Left lung (tissue), 10 donors: ENCODE measurements around the gene PDILT. TPM values are rescaled to one million over a fixed set of nuclear protein-coding genes. Genes with fewer than 3 reads are reported as not detected.
"Not testable (repeated sequence)": the region's sequence is repeated elsewhere in the genome, so short reads cannot be mapped to it uniquely, and the experiment has no call there.

ENCODE experiments used
- ATAC-seq: fragments of 200-7000 bp; cut with Tn5 transposase; one replicate; pipeline ENCODE4 v1.9.1; 2020; ENCODE audit warnings: moderate library complexity
- DNase-seq, 4 donors: peaks; one replicate each; pipeline ENCODE4 v3.0.0-alpha.2; 2013 to 2020
- H3K27ac ChIP-seq, 2 donors: fragments of 200-600 bp; sonication (generic) in 1 of 2; one replicate each; pipeline versions ENCODE4 v1.5.0 to v1.8.0; 2020 to 2021
- H3K27me3 ChIP-seq, 2 donors: fragments of 200-600 bp; sonication (generic) in 1 of 2; one replicate each; pipeline versions ENCODE4 v1.5.0 to v1.8.0; 2020 to 2021
- H3K36me3 ChIP-seq, 2 donors: fragments of 200-600 bp; sonication (generic) in 1 of 2; one replicate each; pipeline versions ENCODE4 v1.5.0 to v1.8.0; 2020 to 2021
- H3K4me1 ChIP-seq, 2 donors: fragments of 200-600 bp; one replicate each; pipeline ENCODE4 v1.8.0; 2021
- H3K4me3 ChIP-seq, 2 donors: fragments of 200-600 bp; sonication (generic) in 1 of 2; one replicate each; pipeline versions ENCODE4 v1.5.0 to v1.8.0; 2020 to 2021; ENCODE audit warnings: mild to moderate bottlenecking in 1 of 2
- H3K9me3 ChIP-seq, 2 donors: fragments of 200-600 bp; sonication (generic) in 1 of 2; one replicate each; pipeline versions ENCODE4 v1.5.0 to v1.8.0; 2020 to 2021
- CTCF ChIP-seq, 2 donors: fragments of 200-600 bp; sonication (generic) in 1 of 2; IDR thresholded peaks; one replicate each; pipeline versions ENCODE4 v1.5.0 to v1.8.0; 2021; ENCODE audit warnings: antibody characterized with exemption in 2 of 2
- intact Hi-C, 2 donors: fragments of 100-400 bp; cut with DNase I; formaldehyde crosslinking; loops; one replicate each; pipeline versions ENCODE4 v1.11.2 to v1.14.2; 2022
- polyA plus RNA-seq, 6 donors: library from polyadenylated mRNA; unstranded; fragments of 120-200 nt; gene quantifications; one replicate each; pipeline ENCODE4 v1.2.1, GENCODE V29; 2013; ENCODE audit not compliant: insufficient read length in 6 of 6
- total RNA-seq, 2 donors: library from RNA; stranded (reverse); fragmentation: NEBNext Ultra II Directional; extraction: Animal tissue kit (Norgen Biotek cat#: 25700); gene quantifications; one replicate each; pipeline ENCODE4 v1.2.1, GENCODE V29; 2021
- donor health status: DM: no; HTN: yes; CAD: no.
- donor health status: DM: no; HTN: no; CAD: no.

PDILT gene
- total and polyA plus RNA-seq, 8 donors: not detected

GRCh38 chr16:20314575-20314974 is 90.0 kb downstream of the PDILT start:
- H3K36me3 ChIP-seq: no peaks in the 10 kb centered on the region
- no peaks in the 10 kb centered on the region for H3K27me3 ChIP-seq
- no peak for TF ChIP-seq CTCF (IDR thresholded peaks at IDR 0.05)
- DNase-seq (no peak), ATAC-seq (no peak)
- H3K9me3 ChIP-seq: no peaks in the 10 kb centered on the region
- H3K4me3 ChIP-seq: no peak overlapping the region
- no peaks in the 10 kb centered on the region for H3K4me1 ChIP-seq
- H3K27ac ChIP-seq: no peak overlapping the region
- intact Hi-C loops: no loop called here

DNA sequence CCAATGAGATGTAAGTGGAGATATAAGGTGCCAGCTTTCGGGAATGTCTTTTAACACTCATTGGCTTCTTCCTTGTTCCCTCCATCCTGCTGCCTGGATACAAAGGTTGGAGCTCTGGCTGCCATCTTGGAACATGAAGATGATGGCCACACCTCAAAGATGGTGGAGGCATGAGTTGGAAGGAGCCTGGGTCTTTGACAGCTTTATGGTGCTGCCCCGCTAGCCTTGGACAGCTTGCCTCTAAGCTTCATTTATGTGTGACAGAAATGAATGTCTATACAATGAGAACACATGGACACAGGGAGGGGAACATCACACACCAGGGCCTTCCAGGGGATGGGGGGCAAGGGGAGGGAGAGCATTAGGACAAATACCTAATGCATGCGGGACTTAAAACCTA is 90.8 kb downstream of the PDILT start:
- Histone ChIP-seq H3K36me3 (no peaks in the 10 kb centered on the region), H3K27me3 (no peaks in the 10 kb centered on the region), H3K27ac (no peak overlapping the region), H3K9me3 (no peaks in the 10 kb centered on the region), H3K4me1 (no peaks in the 10 kb centered on the region), H3K4me3 (no peak overlapping the region)
- DNase-seq (no peak), ATAC-seq (no peak)
- intact Hi-C loops: no loop called here
- no peak for TF ChIP-seq CTCF (IDR thresholded peaks at IDR 0.05)

GRCh38 chr16:20312536-20313095 is 91.9 kb downstream of the PDILT start:
- H3K9me3 ChIP-seq, H3K27ac ChIP-seq, H3K4me1 ChIP-seq, ATAC-seq, H3K36me3 ChIP-seq, H3K27me3 ChIP-seq, H3K4me3 ChIP-seq, DNase-seq, intact Hi-C loops: not testable (repeated sequence)

- no peak for TF ChIP-seq CTCF (IDR thresholded peaks at IDR 0.05)
- H3K27me3 ChIP-seq: no peaks in the 10 kb centered on the region
- H3K27ac ChIP-seq: no peak overlapping the region
- no peaks in the 10 kb centered on the region for H3K4me1 ChIP-seq
- DNase-seq (no peak), ATAC-seq (no peak)
- intact Hi-C loops: no loop called here
- H3K4me3 ChIP-seq: no peak overlapping the region
- H3K9me3 ChIP-seq: no peaks in the 10 kb centered on the region
- no peaks in the 10 kb centered on the region for H3K36me3 ChIP-seq
Measured at GRCh38 chr16:20311548-20311947, 93.0 kb downstream of the PDILT start.

- peaks cover 0 to 7% of the 10 kb centered on the region in 2 donors for H3K27me3 ChIP-seq
Measured at GRCh38 chr16:20310421-20311395, 93.8 kb downstream of the PDILT start.

More at GRCh38 chr16:20310421-20311395, 93.8 kb downstream of the PDILT start:
- no peak for DNase-seq
- Histone ChIP-seq H3K27ac (no peak overlapping the region), H3K36me3 (no peaks in the 10 kb centered on the region), H3K4me3 (no peak overlapping the region), H3K9me3 (no peaks in the 10 kb centered on the region), H3K4me1 (no peaks in the 10 kb centered on the region)
- intact Hi-C loops: no loop called here
- TF ChIP-seq CTCF (IDR thresholded peaks at IDR 0.05): no peak
- ATAC-seq: no peak
